HepG2 (cell line): ENCODE results near the gene FBF1. TPM values are rescaled to one million over a fixed set of nuclear protein-coding genes. Genes with fewer than 3 reads are reported as not detected.

Experiments
- BRF2 ChIP-seq: sonication (generic); formaldehyde crosslinking; IDR thresholded peaks from 2 replicates; pipeline ENCODE4 v1.8.1; 2022; ENCODE audit warnings: mild to moderate bottlenecking, missing genetic modification reagents
- CENPT ChIP-seq: sonication (generic); formaldehyde crosslinking; IDR thresholded peaks from 2 replicates; pipeline ENCODE4 v1.8.0; 2022; ENCODE audit warnings: low read depth, mild to moderate bottlenecking, moderate library complexity, missing genetic modification reagents
- KDM3A ChIP-seq: IDR thresholded peaks from 2 replicates; pipeline ENCODE4 v1.6.1; 2018; ENCODE audit warnings: low read depth, missing compliant biosample characterization
- MNT ChIP-seq: fragments of 450-650 bp; IDR thresholded peaks from 2 replicates; pipeline ENCODE4 v1.6.1; 2016
- MTF2 ChIP-seq: sonication (generic); formaldehyde crosslinking; IDR thresholded peaks from 2 replicates; pipeline ENCODE4 v1.5.0; 2020; ENCODE audit warnings: missing genetic modification reagents, borderline replicate concordance
- MXD1 ChIP-seq: sonication (generic); formaldehyde crosslinking; IDR thresholded peaks from 2 replicates; pipeline ENCODE4 v1.4.0; 2020; ENCODE audit warnings: mild to moderate bottlenecking, missing genetic modification reagents
- RBM39 ChIP-seq: fragments of 200-400 bp; formaldehyde crosslinking; IDR thresholded peaks from one replicate; pipeline ENCODE4 v1.6.1; 2018; ENCODE audit warnings: antibody characterized with exemption, mild to moderate bottlenecking, low read depth, low read length; ENCODE audit not compliant: poor library complexity, severe bottlenecking
- REPIN1 ChIP-seq: sonication (generic); formaldehyde crosslinking; IDR thresholded peaks from 2 replicates; pipeline ENCODE4 v1.8.0; 2022; ENCODE audit warnings: missing genetic modification reagents, low read depth, mild to moderate bottlenecking, borderline replicate concordance
- RFX1 ChIP-seq: fragments of 450-650 bp; IDR thresholded peaks from 2 replicates; pipeline ENCODE4 v1.6.1; 2017
- RFX5 ChIP-seq: IDR thresholded peaks from 2 replicates; pipeline ENCODE4 v1.6.1; 2011; ENCODE audit warnings: low read depth, low read length, improper control_type of control experiment
- SMAD3 ChIP-seq: sonication (generic); formaldehyde crosslinking; IDR thresholded peaks from 2 replicates; pipeline ENCODE4 v1.4.0; 2020; ENCODE audit warnings: missing genetic modification reagents
- SP5 ChIP-seq: IDR thresholded peaks from 2 replicates; pipeline ENCODE4 v1.6.1; 2016; ENCODE audit warnings: low read depth, borderline replicate concordance
- THYN1 ChIP-seq: sonication (generic); formaldehyde crosslinking; IDR thresholded peaks from 2 replicates; pipeline ENCODE4 v1.8.1; 2023; ENCODE audit warnings: low read depth, mild to moderate bottlenecking, moderate library complexity, missing genetic modification reagents, borderline replicate concordance
- ZBTB1 ChIP-seq: sonication (generic); formaldehyde crosslinking; IDR thresholded peaks from 2 replicates; pipeline ENCODE4 v1.4.0; 2020; ENCODE audit warnings: missing genetic modification reagents, borderline replicate concordance
- ZBTB38 ChIP-seq: sonication (generic); formaldehyde crosslinking; IDR thresholded peaks from 2 replicates; pipeline ENCODE4 v1.5.1; 2020; ENCODE audit warnings: mild to moderate bottlenecking, missing genetic modification reagents
- ZGPAT ChIP-seq: IDR thresholded peaks from 2 replicates; pipeline ENCODE4 v1.6.1; 2016; ENCODE audit warnings: mild to moderate bottlenecking
- ZKSCAN5 ChIP-seq: sonication (generic); formaldehyde crosslinking; IDR thresholded peaks from 2 replicates; pipeline ENCODE4 v1.5.1; 2020; ENCODE audit warnings: mild to moderate bottlenecking, missing genetic modification reagents
- ZMYM3 ChIP-seq: sonication (generic); formaldehyde crosslinking; IDR thresholded peaks from 2 replicates; pipeline ENCODE4 v1.5.1; 2020; ENCODE audit warnings: mild to moderate bottlenecking, missing genetic modification reagents
- ZNF281 ChIP-seq: sonication (generic); formaldehyde crosslinking; IDR thresholded peaks from 2 replicates; pipeline ENCODE4 v1.4.0; 2020; ENCODE audit warnings: missing genetic modification reagents, borderline replicate concordance
- ZNF329 ChIP-seq: sonication (generic); formaldehyde crosslinking; IDR thresholded peaks from 2 replicates; pipeline ENCODE4 v1.9.0; 2021; ENCODE audit warnings: low read depth, mild to moderate bottlenecking, missing genetic modification reagents
- ZNF672 ChIP-seq: sonication (generic); formaldehyde crosslinking; IDR thresholded peaks from 2 replicates; pipeline ENCODE4 v1.8.1; 2022; ENCODE audit warnings: missing genetic modification reagents
- ZNF780A ChIP-seq: sonication (generic); formaldehyde crosslinking; IDR thresholded peaks from 2 replicates; pipeline ENCODE4 v1.8.0; 2022; ENCODE audit warnings: mild to moderate bottlenecking, missing genetic modification reagents, moderate library complexity
- polyA plus RNA-seq, 8 experiments: library from polyadenylated mRNA; depleted of rRNA in 3 of 8; stranded (reverse) in 7 of 8; unstranded in 1 of 8; fragments of >200 nt; fragmentation: Illumina TruSeq in 4 of 8; extraction: Trizol in 4 of 8; gene quantifications; 2 replicates each; pipeline versions ENCODE4 v1.2.1 to v1.2.3, GENCODE V29; 2011 to 2016; ENCODE audit warnings: low read depth in 4 of 8, missing spikeins in 1 of 8, mixed read lengths in 1 of 8; ENCODE audit not compliant: insufficient read depth in 1 of 8
- total RNA-seq, 5 experiments: library from RNA; depleted of rRNA; stranded (reverse); fragments of >200 nt; fragmentation: Illumina TruSeq; extraction: Trizol; gene quantifications; 2 replicates each; pipeline ENCODE4 v1.2.3, GENCODE V29; 2016; ENCODE audit warnings: low read depth in 1 of 5

FBF1 gene
- total and polyA plus RNA-seq, 2 of the 13 experiments (the other 11 are each of a cell fraction or from before 2014, with no cell fraction given), result 2.4 to 8.1 TPM

- TF ChIP-seq ZKSCAN5 (CRISPR knock-in tag), result no peak; the same call in 1 of the 2 replicates
- peak; percentile 96 for TF ChIP-seq ZGPAT
- peak; percentile 64; the same call in 1 of the 2 replicates for TF ChIP-seq ZNF281 (CRISPR knock-in tag)
- TF ChIP-seq REPIN1 (CRISPR knock-in tag), result no peak; the same call in 1 of the 2 replicates
- peak; percentile 78 for TF ChIP-seq RFX5
- no peak for TF ChIP-seq ZNF329 (CRISPR knock-in tag)
- peak; percentile 87 for TF ChIP-seq RBM39
- peak; percentile 51 for TF ChIP-seq SMAD3 (CRISPR knock-in tag)
- TF ChIP-seq MTF2, result peak; percentile 86; the same call in 1 of the 2 replicates
- peak; percentile 88 for TF ChIP-seq SP5
- no peak; the same call in 1 of the 2 replicates for TF ChIP-seq BRF2 (CRISPR knock-in tag)
- no peak; the same call in 1 of the 2 replicates for TF ChIP-seq ZBTB38 (CRISPR knock-in tag)
- TF ChIP-seq THYN1, result no peak
- 0 out of 2 replicates have a peak, but pooled peaks have one; percentile 89 for TF ChIP-seq ZNF780A
- TF ChIP-seq ZBTB1 (CRISPR knock-in tag), result no peak
- peak; percentile 44; the same call in 1 of the 2 replicates for TF ChIP-seq MNT
- no peak; the same call in 1 of the 2 replicates for TF ChIP-seq ZMYM3 (CRISPR knock-in tag)
- TF ChIP-seq MXD1 (CRISPR knock-in tag), result peak; percentile 88
- TF ChIP-seq ZNF672 (CRISPR knock-in tag), result peak; percentile 94; the same call in 1 of the 2 replicates
- TF ChIP-seq RFX1, result no peak
- no peak for TF ChIP-seq CENPT
- peak; percentile 94; the same call in 1 of the 2 replicates for TF ChIP-seq KDM3A (CRISPR knock-in tag)
These were observed 38.3 kb upstream of the FBF1 start, which contains the start of the genes ACOX1 and TEN1 (continued) for GRCh38 chr17:75978938-75979704.
